Measurements from ENCODE around the gene JMJD7.

GRCh38 chr15:41847206-41847605 lies 19.3 kb downstream of the JMJD7 start:
- no peak for TF ChIP-seq CTCF (IDR thresholded peaks at IDR 0.05)
- no peak for TF ChIP-seq POLR2A (IDR thresholded peaks at IDR 0.05)
